Astrocyte (in vitro differentiated cells and primary cell): ENCODE measurements around the gene MMP17.

Source experiments
- CTCF ChIP-seq: IDR thresholded peaks from 2 replicates; pipeline ENCODE4 v1.5.1; 2011; ENCODE audit warnings: low read depth, mild to moderate bottlenecking, inconsistent platforms, low read length, moderate library complexity; ENCODE audit not compliant: insufficient read depth
- EZH2 ChIP-seq: IDR thresholded peaks from 2 replicates; pipeline ENCODE4 v1.6.1; 2012; ENCODE audit warnings: mild to moderate bottlenecking, low read length, inconsistent platforms; ENCODE audit not compliant: insufficient read depth

- TF ChIP-seq EZH2: no peak
- no peak for TF ChIP-seq CTCF
Observed at GRCh38 chr12:131840643-131841416, 12.6 kb downstream of the MMP17 start.
